Thyroid gland (tissue), 4 donors: ENCODE data around the gene SNRNP70.

Experiments used
- CTCF ChIP-seq, 6 experiments: fragments of 200-600 bp in 3 of 6; fragments of 450-650 bp in 3 of 6; sonication (generic) in 3 of 6; IDR thresholded peaks; one replicate each; pipeline ENCODE4 v1.5.1; 2016 to 2019; ENCODE audit warnings: antibody characterized with exemption in 6 of 6, mild to moderate bottlenecking in 2 of 6, inconsistent platforms in 1 of 6, moderate library complexity in 1 of 6
- POLR2A ChIP-seq, 2 donors: fragments of 450-650 bp; IDR thresholded peaks; one replicate each; pipeline ENCODE4 v1.6.1; 2017; ENCODE audit warnings: antibody characterized with exemption in 2 of 2, mild to moderate bottlenecking in 2 of 2, moderate library complexity in 1 of 2

DNA sequence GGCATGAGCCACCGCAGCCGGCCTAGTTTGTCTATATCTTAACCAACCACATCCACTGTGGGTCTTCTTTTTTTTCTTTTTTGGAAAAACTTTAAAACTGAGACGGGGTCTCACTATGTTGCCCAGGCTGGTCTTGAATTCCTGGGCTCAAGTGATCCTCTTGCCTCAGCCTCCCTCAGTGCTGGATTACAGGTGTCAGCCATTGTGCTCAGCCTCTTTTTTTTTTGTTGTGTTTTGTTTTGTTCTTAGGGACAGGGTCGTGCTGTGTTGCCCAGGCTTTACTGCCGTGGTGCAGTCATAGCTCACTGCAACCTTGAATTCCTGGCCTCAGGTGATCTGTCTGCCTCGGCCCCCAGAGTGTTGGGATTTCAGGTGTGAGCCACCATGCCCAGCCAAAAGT is 7.4 kb downstream of the SNRNP70 start:
- TF ChIP-seq CTCF (IDR thresholded peaks at IDR 0.05) (no peak), POLR2A (IDR thresholded peaks at IDR 0.05) (no peak)
